Activated effector memory CD4-positive, alpha-beta T cell treated with anti-CD3 and anti-CD28 coated beads, Interleukin-2, amount 50 U/mL, for 16 hours (primary cell): Measurements from ENCODE around the gene MYH9.

Experiments
- DNase-seq: peaks from one replicate; pipeline ENCODE4 v3.0.0-alpha.2; 2020

Gene MYH9

GRCh38 chr22:36344106-36344827 lies 43.5 kb downstream of the MYH9 start:
- peak; percentile 86 for DNase-seq

- DNase-seq: no peak
These were observed 44.1 kb downstream of the MYH9 start for GRCh38 chr22:36343720-36344105.

GRCh38 chr22:36343070-36343719 lies 44.6 kb downstream of the MYH9 start:
- DNase-seq: no peak

DNA sequence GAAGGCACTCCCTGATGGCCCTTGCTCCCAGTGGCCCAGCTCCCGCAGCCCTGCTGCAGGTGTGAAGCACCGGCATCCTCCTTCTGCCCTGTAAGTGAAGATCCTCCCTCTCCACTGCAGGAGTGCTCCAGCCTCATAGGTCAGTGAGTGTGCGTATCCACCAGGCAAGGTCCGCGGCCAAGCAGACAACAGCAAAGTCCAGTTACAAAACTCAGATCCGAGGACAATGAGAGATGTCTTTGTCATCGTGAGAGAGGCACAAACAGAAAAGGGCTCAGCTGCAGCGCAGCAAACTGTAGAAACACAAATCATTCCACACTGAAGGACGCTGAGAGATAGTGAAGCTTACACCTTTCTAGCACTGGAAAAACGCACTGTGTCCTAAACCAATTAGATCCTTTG lies 46.1 kb downstream of the MYH9 start:
- DNase-seq: no peak

DNA sequence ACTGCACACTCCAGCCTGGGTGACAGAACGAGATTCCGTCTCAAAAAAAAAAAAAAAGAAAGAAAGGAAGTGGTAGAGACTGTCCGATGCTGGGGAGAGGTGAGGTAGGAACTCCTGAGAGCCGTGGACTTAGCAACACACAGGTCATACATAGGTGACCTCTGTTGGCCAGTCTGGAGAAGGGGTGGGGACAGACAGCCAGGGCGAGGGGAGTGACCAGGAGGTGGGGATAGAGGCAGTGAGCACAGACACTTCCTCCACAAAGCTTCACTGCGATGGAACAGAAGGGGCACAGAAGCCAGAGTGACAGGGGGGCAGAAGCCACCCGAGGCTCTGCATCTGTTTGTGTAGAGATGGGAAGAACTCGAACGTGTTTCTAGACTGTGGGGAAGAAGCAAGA lies 47.1 kb downstream of the MYH9 start:
- DNase-seq: no peak

DNA sequence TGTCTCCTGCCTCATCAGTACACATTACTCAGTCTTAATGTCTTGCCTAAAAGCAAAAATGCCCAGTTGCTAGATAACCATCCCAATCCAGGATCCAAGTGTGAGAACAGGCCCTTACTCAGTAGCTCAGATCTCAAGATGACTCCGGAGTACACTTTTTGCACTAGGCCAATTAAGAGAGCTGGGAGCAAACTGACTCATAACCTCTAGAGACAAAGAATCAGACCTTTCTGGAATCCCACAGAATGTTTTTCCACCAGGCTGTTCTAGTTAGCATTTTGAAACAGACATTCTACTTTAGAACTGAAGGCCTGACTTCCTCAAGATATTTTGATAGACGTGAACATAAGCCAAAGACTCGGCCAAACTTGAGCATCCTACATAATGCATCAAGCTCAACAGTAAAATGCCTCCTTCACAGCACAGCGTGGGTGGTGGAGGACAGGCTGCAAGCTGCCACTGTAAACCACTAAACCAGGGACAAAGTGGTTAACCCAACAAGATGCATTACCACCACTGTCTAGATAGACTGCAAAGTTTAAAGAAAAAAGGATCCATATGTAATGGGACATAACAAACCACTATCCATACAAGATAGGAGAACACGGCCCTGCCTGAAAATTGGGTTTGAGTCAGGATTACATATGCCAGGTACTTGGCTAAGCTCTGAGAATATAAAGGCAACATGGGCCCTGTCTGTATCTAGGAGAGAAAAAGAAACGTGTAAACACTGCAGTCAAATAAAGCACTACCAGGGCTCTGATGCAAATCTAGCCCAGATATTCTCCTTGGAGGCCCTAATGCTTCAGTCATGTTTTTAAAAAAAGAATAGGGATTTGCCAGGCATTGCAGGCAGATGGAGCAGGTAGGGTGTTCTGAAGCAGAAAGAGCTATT lies 48.3 kb downstream of the MYH9 start:
- peak; percentile 75 for DNase-seq

- no peak for DNase-seq
These were observed 50.2 kb downstream of the MYH9 start for GRCh38 chr22:36337365-36338130.

DNA sequence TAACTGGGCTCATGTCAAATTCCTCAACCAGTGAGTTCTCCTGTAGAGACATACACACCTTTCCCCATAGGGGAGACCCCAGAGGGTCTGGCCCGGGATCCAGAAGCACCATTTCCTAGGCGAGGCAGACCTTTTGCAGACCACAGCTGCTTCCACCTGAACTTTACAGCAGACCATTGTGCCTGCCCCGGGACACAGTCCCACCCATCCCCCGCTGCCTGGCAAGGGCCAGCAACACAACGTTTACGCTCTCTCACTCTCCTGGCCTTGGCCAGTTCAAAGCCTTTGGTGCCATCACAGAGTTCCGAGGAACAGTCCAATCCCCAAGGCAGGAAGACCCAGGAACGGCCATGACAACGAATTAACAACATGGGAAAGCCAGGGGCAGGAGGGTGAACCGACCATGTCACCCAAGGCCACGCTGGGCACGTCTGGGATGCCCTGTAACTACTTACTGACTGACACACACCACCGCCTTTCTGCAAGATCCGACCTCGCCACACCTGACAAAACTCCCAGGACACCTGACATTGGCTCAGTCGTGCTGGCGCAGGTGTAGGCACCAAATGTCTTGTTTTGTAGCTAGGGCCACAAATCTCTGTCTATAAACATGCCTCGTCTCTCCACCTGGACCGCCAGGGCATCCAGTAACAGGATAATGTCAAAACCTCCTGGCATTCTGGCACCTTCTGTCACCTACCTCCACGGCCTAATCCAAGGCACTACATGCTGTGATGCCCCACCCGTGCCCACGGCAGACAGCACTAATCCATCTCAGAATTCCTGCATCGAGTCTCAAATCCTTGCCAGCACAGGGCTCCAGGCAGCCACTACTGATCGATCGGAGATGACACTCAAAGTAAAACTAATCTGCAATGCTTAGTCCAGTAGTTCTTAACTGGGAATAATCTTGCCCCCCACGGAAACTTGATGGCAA lies 51.3 kb downstream of the MYH9 start:
- DNase-seq: no peak

DNA sequence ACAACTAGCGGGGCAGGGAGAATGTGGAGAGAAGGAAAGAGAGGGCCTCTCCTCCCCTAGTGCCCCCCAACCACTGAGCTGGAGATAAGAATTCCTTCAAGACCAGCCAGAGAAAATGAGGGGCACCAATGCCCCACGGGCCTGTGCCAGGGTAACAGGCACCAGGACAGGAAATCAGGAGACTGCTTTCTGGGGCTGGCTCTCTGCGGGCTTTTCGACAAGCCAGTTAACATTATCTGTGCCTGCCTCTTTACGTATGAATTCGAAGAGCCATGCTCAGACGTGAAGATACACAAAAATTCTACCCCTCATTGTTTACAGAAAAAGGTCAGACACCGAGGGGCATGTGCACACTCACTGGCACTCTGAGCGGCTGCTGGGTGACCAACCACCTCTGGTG lies 52.1 kb downstream of the MYH9 start:
- DNase-seq: no peak

- DNase-seq: peak; percentile 77
These were observed 52.8 kb downstream of the MYH9 start for GRCh38 chr22:36334821-36335603.

- DNase-seq: peak; percentile 76
These were observed 53.5 kb downstream of the MYH9 start for GRCh38 chr22:36334081-36334820.

- no peak for DNase-seq
These were observed 54.1 kb downstream of the MYH9 start for GRCh38 chr22:36333644-36334043.

GRCh38 chr22:36332623-36333332 lies 55.0 kb downstream of the MYH9 start:
- DNase-seq: peak; percentile 85

DNA sequence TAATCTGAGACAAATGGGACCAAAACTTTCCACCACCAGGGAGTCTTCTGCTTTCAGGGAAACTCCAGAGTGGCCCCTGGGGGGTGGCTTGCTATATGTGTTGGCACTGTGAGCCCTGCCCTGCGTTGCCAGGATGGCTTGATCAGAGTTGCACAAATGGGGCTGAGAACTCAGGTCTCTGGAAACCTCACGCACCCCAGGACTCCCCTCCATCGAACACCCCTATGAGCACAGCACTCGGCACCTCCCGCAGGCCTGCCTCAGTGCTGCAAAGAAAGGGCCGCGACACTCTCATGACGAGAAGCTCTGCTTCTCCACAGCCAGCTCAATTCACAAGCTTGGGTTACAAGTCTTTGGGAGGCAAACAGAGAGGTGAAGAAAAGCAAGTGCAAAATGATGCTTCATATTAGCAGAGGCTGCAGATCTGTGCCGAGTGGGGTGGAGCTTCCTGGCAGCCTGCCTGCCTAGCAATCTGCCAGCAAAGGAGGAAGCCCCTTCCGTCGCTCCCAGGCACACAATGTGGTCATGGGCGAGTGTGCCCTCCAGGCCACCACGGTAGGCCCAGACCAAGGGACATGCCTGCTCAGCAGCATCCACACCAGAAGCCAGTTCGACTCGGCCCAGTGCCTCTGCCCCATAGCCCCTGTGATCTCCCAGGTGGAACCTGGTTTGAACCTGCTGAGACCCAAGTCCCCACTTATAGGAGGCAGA lies 55.7 kb downstream of the MYH9 start:
- peak; percentile 80 for DNase-seq

DNA sequence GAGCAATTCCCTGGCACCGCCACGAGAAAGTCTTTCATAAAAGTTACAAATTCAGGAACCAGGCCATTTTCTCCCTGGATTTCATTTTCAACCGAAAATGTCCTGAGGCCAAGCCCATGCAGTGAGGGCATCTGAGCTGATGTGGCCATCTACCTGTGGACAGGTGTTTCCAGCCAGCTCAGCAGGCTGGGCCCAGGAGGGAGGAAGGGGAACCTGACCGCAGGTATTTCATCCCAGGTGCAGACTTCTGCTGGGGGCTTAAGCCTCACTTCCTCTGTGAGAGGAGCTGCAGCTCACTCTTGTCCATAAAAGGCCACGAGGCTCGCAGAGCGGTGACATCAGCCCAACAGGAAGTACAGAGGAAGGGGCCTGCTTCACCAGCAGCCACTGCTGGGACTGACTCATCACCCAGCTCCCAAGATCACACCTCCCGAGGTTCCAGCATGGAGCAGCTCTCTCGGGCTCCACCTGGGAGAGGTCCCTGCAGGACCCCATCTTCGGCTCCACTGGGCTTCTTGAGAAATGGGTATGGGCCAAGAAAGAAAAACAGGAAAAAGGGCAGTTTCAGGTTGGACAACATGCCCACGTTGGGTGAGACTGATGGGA lies 56.4 kb downstream of the MYH9 start:
- DNase-seq: peak; percentile 91

- DNase-seq: no peak
These were observed 57.0 kb downstream of the MYH9 start for GRCh38 chr22:36330655-36331305.

GRCh38 chr22:36330127-36330526 lies 57.6 kb downstream of the MYH9 start:
- no peak for DNase-seq
